ENCODE data around the gene HOXA6. TPM values are rescaled to one million over a fixed set of nuclear protein-coding genes. Genes with fewer than 3 reads are reported as not detected.
A peak's percentile ranks its signal among the peaks of the same experiment; 100 is the strongest.

HOXA6 gene
- total and polyA plus RNA-seq, 9 donors, result 4.2 to 10.5 (median 5.6) TPM

DNA sequence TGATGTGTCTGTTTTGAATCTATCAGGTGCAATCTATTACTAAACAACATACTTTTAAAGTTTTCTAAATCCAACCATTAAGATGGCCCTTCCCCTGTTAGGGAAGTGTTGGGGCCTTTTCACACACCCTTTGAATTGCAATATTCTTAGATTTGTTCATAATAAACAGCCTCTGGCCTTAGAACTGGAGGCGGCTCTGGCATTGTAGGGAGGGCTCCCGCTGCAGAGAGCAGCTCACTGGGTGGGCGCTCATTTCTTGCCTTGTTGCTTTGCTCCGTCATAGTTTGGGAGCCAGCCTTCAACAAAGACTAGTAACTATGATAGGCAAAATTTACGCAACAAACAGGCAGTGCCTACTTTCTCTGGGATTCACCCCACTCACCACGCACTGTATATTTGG is 30.8 kb upstream of the HOXA6 start:
- H3K4me3 ChIP-seq (ENCODE audit: low read length), result peak overlapping the region; percentile 62
- WGBS (ENCODE audit: insufficient coverage), result 38% methylated on average over 3 of the region's 6 CpGs
- DNase-seq, result peak; percentile 76
- no peaks in the 10 kb centered on the region for H3K9me3 ChIP-seq (replicated peaks; ENCODE audit: control insufficient read depth, low read depth, low read length)
- H3K27me3 ChIP-seq (ENCODE audit: control insufficient read depth, insufficient read depth, low read length), result peaks cover 66% of the 10 kb centered on the region
- H3K27ac ChIP-seq (ENCODE audit: low read length), result peak overlapping the region; percentile 96
- H3K36me3 ChIP-seq (ENCODE audit: control insufficient read depth, insufficient read depth, low read length), result no peaks in the 10 kb centered on the region
- H3K4me1 ChIP-seq (ENCODE audit: control insufficient read depth, insufficient read depth, low read length), result peaks cover 75% of the 10 kb centered on the region

DNA sequence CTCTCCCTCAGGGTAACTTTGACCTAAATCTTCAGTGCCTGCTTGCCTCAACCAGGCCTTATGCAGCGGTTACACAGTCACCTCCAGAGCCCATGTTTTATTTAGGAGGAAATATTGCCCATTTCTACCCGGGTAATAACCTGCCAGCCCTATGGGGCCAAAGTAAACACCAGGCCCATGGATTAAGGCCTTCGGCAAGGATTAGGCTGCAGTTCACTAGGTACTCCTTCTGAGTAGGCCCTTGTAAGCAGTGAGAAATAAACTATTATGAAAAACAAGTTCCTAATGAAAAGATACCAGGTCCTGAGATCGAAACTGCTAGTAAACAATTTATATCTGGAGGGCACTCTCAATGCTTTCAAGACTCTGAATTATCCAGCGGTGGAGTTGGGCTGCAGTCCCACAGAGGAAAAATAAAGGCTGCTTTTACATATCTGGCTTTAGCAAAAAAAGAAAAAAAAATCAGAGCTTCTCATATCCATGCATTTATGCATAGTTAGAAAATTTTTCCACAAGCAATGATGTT is 30.3 kb upstream of the HOXA6 start:
- WGBS (ENCODE audit: insufficient coverage), result no CpG with 5 or more reads among the region's 5 CpGs

DNA sequence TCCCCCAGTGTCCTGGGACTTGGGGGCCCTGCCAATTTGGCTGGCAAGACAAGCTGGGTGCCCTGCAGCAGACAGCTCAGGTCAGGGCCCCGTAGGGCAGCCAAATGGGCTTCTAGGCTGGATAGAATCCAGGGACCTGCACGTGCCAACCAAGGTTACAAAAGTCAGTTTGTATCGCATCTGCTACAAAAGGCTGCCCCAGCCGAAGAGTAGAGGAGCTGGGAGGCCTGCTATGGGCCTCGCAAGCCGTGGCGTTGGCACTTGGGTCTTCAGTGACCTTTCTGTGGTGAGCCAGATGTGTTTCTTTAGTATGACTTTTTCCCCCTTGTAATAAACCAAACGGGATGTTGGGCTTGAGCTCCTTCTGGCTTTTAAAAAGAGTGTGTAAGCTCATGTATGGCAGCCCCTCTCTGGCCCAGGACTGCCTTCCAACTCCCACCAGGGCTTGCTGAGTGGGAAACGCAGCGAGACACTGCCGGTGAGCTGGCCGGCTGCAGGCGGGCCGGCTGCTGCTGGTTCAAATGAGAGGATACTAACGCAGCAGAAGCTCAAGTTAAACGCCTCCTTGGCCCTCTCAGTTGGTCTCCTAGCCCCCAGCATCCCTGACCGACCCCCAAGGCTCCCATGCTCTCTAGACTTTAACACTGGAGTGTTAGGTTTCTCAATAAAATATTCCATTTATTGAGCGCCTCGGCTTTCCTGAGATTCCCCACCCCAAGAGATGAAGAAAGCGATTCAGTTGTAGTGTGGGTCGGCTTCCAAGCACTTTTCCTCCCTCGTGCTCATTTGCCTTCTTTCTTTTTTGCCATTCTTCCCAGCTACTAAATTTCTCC is 29.6 kb upstream of the HOXA6 start:
- DNase-seq, result peak; percentile 66
- Histone ChIP-seq H3K27ac (ENCODE audit: low read length) (peak overlapping the region; percentile 96), H3K27me3 (ENCODE audit: control insufficient read depth, insufficient read depth, low read length) (peaks cover 64% of the 10 kb centered on the region), H3K4me3 (ENCODE audit: low read length) (peak overlapping the region; percentile 62), H3K9me3 (replicated peaks; ENCODE audit: control insufficient read depth, low read depth, low read length) (no peaks in the 10 kb centered on the region), H3K4me1 (ENCODE audit: control insufficient read depth, insufficient read depth, low read length) (peaks cover 69% of the 10 kb centered on the region), H3K36me3 (ENCODE audit: control insufficient read depth, insufficient read depth, low read length) (peaks cover 1% of the 10 kb centered on the region)
- WGBS (ENCODE audit: insufficient coverage), result 25% methylated on average over 12 of the region's 22 CpGs

More for the DNA sequence above, 30.3 kb upstream of the HOXA6 start:
- Histone ChIP-seq H3K27me3 (ENCODE audit: control insufficient read depth, insufficient read depth, low read length) (peaks cover 64% of the 10 kb centered on the region), H3K27ac (ENCODE audit: low read length) (peak overlapping the region; percentile 96), H3K4me1 (ENCODE audit: control insufficient read depth, insufficient read depth, low read length) (peaks cover 70% of the 10 kb centered on the region), H3K36me3 (ENCODE audit: control insufficient read depth, insufficient read depth, low read length) (no peaks in the 10 kb centered on the region), H3K9me3 (replicated peaks; ENCODE audit: control insufficient read depth, low read depth, low read length) (no peaks in the 10 kb centered on the region), H3K4me3 (ENCODE audit: low read length) (peak overlapping the region; percentile 62)
- peak; percentile 47 for DNase-seq

DNA sequence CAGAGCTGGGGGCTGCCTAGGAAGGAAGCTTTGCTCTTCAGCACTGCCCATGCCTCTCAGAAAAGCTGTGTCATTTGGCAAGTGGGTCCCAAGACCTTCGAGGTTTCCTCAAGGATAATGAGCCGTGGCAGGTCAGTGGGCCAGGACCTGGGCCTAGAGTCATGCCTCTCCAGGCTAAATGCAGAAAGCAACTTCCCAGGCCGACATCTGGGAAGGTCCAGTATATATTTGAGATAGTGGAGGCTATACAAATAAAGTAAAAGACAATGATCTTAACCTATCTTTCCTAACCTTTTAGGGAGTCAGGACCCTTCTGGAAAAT is 28.9 kb upstream of the HOXA6 start:
- peaks cover 65% of the 10 kb centered on the region for H3K27me3 ChIP-seq (ENCODE audit: control insufficient read depth, insufficient read depth, low read length)
- H3K27ac ChIP-seq (ENCODE audit: low read length), result peak overlapping the region; percentile 96
- DNase-seq, result no peak
- peaks cover 66% of the 10 kb centered on the region for H3K4me1 ChIP-seq (ENCODE audit: control insufficient read depth, insufficient read depth, low read length)
- WGBS (ENCODE audit: insufficient coverage), result 24% methylated on average over 2 of the region's 3 CpGs
- H3K4me3 ChIP-seq (ENCODE audit: low read length), result peak overlapping the region; percentile 44
- peaks cover 8% of the 10 kb centered on the region for H3K36me3 ChIP-seq (ENCODE audit: control insufficient read depth, insufficient read depth, low read length)
- no peaks in the 10 kb centered on the region for H3K9me3 ChIP-seq (replicated peaks; ENCODE audit: control insufficient read depth, low read depth, low read length)

DNA sequence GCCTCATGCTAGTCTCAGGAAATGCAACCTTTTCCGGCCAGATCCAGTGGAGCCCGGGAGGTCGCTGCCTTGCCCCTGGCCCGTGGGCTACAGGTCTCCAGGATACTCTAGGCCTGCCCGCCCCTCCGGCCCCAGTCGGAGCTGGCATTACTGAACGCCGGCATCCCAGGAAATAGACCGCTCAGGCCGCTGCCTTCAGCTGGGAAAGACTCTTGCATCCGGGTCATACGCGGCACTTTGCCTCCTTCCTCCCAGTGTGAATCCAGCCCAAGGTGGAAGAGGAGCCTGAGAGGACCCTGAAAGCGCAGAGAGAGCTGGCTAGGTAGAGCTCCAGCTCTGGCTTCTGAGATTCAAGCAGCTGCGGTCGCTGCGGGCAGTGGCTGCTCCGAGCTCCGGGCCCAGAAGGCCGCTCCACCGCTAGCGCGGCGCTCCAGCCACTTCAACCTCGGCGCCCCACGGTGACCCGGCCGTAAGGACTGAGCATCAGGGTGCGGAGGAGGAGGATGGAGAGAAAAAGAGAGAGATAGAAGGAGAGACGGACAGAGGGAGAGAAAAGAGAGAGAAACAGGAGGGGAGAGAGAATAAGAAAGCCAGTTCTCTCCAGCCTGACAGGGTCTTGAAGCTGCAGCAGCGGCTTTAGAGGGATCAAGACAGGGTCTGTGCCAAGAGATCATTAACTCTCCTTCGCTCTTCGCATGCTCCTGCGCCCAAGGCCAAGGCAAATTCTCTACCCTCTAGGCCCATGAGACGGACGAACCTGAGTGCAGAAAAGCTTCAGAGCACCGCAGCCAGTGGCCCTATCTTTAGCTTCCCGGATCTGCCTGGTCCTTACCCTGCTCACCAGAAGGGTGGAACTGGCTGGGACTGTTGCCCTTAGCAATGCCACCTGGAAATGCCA is 28.3 kb upstream of the HOXA6 start:
- peaks cover 69% of the 10 kb centered on the region for H3K27me3 ChIP-seq (ENCODE audit: control insufficient read depth, insufficient read depth, low read length)
- peaks cover 12% of the 10 kb centered on the region for H3K36me3 ChIP-seq (ENCODE audit: control insufficient read depth, insufficient read depth, low read length)
- peak; percentile 74 for DNase-seq
- H3K9me3 ChIP-seq (replicated peaks; ENCODE audit: control insufficient read depth, low read depth, low read length), result no peaks in the 10 kb centered on the region
- H3K4me3 ChIP-seq (ENCODE audit: low read length), result peak overlapping the region; percentile 44
- 19% methylated on average over 38 of the region's 40 CpGs for WGBS (ENCODE audit: insufficient coverage)
- peaks cover 67% of the 10 kb centered on the region for H3K4me1 ChIP-seq (ENCODE audit: control insufficient read depth, insufficient read depth, low read length)
- H3K27ac ChIP-seq (ENCODE audit: low read length), result peak overlapping the region; percentile 96

DNA sequence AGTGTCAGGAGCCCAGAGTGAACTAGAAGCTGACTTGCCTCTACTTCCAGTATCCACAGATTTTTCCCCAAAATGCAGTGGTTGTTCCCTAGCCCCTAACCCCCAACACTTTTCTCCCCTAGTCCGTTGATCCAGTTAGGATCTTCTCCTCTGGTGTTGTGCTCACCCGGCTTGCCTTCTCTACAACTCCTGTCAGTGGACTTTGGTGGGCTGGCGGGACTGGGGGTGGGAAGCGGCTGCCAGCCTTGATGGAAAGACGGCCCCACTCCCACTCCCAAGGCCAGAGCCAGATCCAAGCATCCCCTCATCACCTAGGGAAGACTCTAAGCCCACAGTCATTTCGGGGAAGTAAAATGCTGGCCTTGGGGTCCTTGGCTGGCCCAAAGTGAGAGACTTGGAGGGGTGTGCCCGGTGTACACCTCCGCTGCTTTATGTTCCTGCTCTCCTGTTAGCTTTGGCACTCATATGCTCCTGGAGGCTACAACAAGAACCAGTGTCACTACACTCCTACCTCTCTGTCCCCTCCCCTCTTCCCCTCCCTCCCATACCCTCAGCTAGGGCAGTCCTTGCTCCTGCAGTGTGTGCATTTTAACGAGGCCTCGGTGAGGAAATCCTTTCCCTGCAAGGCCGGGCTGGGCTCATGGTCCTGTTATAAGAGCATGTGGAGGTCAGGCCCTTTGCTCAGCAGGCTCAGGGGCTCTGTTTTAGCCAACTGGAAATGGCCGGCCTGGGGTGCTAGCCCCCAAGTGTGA is 27.5 kb upstream of the HOXA6 start:
- DNase-seq, result peak; percentile 76
- peak overlapping the region; percentile 96 for H3K27ac ChIP-seq (ENCODE audit: low read length)
- peaks cover 61% of the 10 kb centered on the region for H3K4me1 ChIP-seq (ENCODE audit: control insufficient read depth, insufficient read depth, low read length)
- peaks cover 12% of the 10 kb centered on the region for H3K36me3 ChIP-seq (ENCODE audit: control insufficient read depth, insufficient read depth, low read length)
- H3K27me3 ChIP-seq (ENCODE audit: control insufficient read depth, insufficient read depth, low read length), result peaks cover 64% of the 10 kb centered on the region
- WGBS (ENCODE audit: insufficient coverage), result 19% methylated on average over 5 of the region's 12 CpGs
- H3K4me3 ChIP-seq (ENCODE audit: low read length), result peak overlapping the region; percentile 72
- no peaks in the 10 kb centered on the region for H3K9me3 ChIP-seq (replicated peaks; ENCODE audit: control insufficient read depth, low read depth, low read length)

DNA sequence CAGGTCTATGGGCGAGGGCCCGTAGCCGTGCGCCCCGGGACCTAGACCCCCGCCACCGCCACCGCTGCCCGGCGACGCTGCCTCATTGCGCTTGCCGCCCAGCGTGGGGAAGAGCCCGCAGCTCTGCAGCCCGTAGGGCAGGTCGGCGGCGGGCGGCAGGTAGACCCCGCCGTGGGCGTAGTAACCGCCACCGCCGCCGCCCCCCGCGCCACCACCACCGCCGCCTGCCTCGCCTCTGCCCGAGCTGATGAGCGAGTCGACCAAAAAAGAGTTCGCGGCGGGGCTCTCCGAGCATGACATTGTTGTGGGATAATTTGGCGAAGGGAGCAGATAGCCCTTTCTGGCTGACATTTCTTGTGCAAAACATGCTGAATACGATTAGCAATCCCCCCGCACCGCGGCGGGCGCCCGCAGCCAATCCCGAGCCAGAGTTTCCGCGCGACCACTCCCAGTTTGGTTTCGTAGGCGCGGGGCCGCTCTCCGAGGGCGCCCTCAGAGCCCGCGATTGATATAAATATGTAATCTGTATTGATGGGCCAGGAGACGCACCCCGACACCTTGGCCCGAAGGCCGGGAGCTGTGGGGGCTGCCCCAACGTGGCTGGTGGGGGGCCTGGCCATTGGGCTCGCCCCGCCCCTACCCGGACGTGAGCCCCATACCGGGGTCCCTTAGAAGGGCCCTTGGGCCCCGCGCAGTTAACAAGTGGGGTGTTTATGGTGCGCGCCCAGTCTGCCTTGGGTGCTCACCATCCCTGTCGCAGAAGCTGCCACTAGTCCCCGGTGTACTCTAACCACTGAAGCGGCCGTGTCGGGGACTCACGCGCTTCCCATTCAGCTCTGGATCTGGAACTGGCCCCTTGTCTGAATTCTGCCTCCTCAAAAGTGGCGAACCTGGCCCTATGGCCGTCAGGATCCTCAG is 26.6 kb upstream of the HOXA6 start, which contains the start of gene HOXA10:
Gene HOXA10, minus strand, starts transcription at position 365 of the 918 bp plus-strand sequence. Its CDS starts 14 bp downstream, at position 351.
- WGBS (ENCODE audit: insufficient coverage), result 4% methylated on average over 77 of the region's 82 CpGs

DNA sequence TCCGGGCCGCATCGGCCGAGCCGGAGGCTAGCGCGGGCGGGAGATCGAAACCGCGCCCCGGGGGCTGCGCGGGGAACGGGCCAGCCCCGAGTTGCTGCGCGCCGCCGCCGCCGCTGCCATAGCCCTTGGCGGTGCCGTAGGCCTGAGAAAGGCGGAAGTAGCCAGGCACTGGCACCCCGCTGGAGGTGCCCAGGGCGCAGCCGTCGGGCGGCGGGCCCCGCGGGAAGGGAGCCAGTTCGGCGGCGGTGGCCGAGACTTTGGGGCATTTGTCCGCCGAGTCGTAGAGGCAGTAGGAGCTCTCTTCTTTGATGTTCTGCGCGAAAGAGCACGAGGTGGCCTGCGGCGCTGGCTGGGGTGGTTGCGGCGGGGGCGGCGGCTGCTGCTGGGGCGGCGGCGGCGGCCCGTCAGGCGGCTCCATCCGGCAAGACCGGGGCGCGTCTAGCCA is 26.0 kb upstream of the HOXA6 start:
- peaks cover 66% of the 10 kb centered on the region for H3K4me1 ChIP-seq (ENCODE audit: control insufficient read depth, insufficient read depth, low read length)
- peak overlapping the region; percentile 72 for H3K4me3 ChIP-seq (ENCODE audit: low read length)
- H3K9me3 ChIP-seq (replicated peaks; ENCODE audit: control insufficient read depth, low read depth, low read length), result no peaks in the 10 kb centered on the region
- under 1% methylated on average over 59 of the region's 59 CpGs for WGBS (ENCODE audit: insufficient coverage)
- no peak for DNase-seq
- peaks cover 69% of the 10 kb centered on the region for H3K27me3 ChIP-seq (ENCODE audit: control insufficient read depth, insufficient read depth, low read length)
- peaks cover 15% of the 10 kb centered on the region for H3K36me3 ChIP-seq (ENCODE audit: control insufficient read depth, insufficient read depth, low read length)
- H3K27ac ChIP-seq (ENCODE audit: low read length), result peak overlapping the region; percentile 96

More for the DNA sequence above, 26.6 kb upstream of the HOXA6 start, which contains the start of gene HOXA10:
- no peaks in the 10 kb centered on the region for H3K9me3 ChIP-seq (replicated peaks; ENCODE audit: control insufficient read depth, low read depth, low read length)
- H3K36me3 ChIP-seq (ENCODE audit: control insufficient read depth, insufficient read depth, low read length), result peaks cover 13% of the 10 kb centered on the region
- peak; percentile 93 for DNase-seq
- peaks cover 63% of the 10 kb centered on the region for H3K4me1 ChIP-seq (ENCODE audit: control insufficient read depth, insufficient read depth, low read length)
- peak within 1 kb of the TSS; percentile 72 for H3K4me3 ChIP-seq (ENCODE audit: low read length)
- H3K27ac ChIP-seq (ENCODE audit: low read length), result peak within 1 kb of the TSS; percentile 98
- H3K27me3 ChIP-seq (ENCODE audit: control insufficient read depth, insufficient read depth, low read length), result peaks cover 64% of the 10 kb centered on the region
